ENCODE results near the gene MBLAC2.

MBLAC2 gene

GRCh38 chr5:90472783-90473395 lies 1.7 kb downstream of the MBLAC2 start:
- DNase-seq (ENCODE audit: low read depth in 2 of 3, low spot score in 1 of 3), result no peak

GRCh38 chr5:90461288-90461687 lies 13.3 kb downstream of the MBLAC2 start:
- DNase-seq (ENCODE audit: low read depth in 2 of 3, low spot score in 1 of 3), result no peak

GRCh38 chr5:90446961-90447360 lies 27.6 kb downstream of the MBLAC2 start:
- no peak for DNase-seq (ENCODE audit: low read depth in 2 of 3, low spot score in 1 of 3)

GRCh38 chr5:90440644-90441043 lies 33.9 kb downstream of the MBLAC2 start:
- no peak for DNase-seq (ENCODE audit: low read depth in 2 of 3, low spot score in 1 of 3)

- no peak for DNase-seq (ENCODE audit: low read depth in 2 of 3, low spot score in 1 of 3)
These were observed 36.5 kb downstream of the MBLAC2 start for GRCh38 chr5:90438100-90438499.

GRCh38 chr5:90437663-90438062 lies 36.9 kb downstream of the MBLAC2 start:
- no peak for DNase-seq (ENCODE audit: low read depth in 2 of 3, low spot score in 1 of 3)

- peak; percentile 17 to 25 (median 23) for DNase-seq (ENCODE audit: low read depth in 2 of 3, low spot score in 1 of 3)
These were observed 40.4 kb downstream of the MBLAC2 start for GRCh38 chr5:90434116-90434714.

GRCh38 chr5:90424245-90424644 lies 50.3 kb downstream of the MBLAC2 start:
- no peak for DNase-seq (ENCODE audit: low read depth in 2 of 3, low spot score in 1 of 3)

GRCh38 chr5:90421136-90421535 lies 53.4 kb downstream of the MBLAC2 start:
- no peak for DNase-seq (ENCODE audit: low read depth in 2 of 3, low spot score in 1 of 3)

- DNase-seq (ENCODE audit: low read depth in 2 of 3, low spot score in 1 of 3), result no peak
These were observed 56.4 kb downstream of the MBLAC2 start for GRCh38 chr5:90418214-90418613.

GRCh38 chr5:90410178-90410762 lies 64.3 kb downstream of the MBLAC2 start:
- no peak for DNase-seq (ENCODE audit: low read depth in 2 of 3, low spot score in 1 of 3)

- DNase-seq (ENCODE audit: low read depth in 2 of 3, low spot score in 1 of 3), result peak; percentile 77 to 86 (median 86)
These were observed 65.0 kb downstream of the MBLAC2 start, which contains the start of gene CETN3 for GRCh38 chr5:90409318-90410177. Gene CETN3, minus strand, starts transcription at chr5:90409756. Its CDS starts 95 bp downstream, at chr5:90409661.

GRCh38 chr5:90408571-90409317 lies 65.8 kb downstream of the MBLAC2 start:
- DNase-seq (ENCODE audit: low read depth in 2 of 3, low spot score in 1 of 3), result no peak
